Left lobe of liver (tissue), 2 donors: Measurements from ENCODE around the gene FAM163B. TPM values are rescaled to one million over a fixed set of nuclear protein-coding genes. Genes with fewer than 3 reads are reported as not detected.
"Not testable (repeated sequence)": the region's sequence is repeated elsewhere in the genome, so short reads cannot be mapped to it uniquely, and the experiment has no call there.

ENCODE experiments used
- ATAC-seq: fragments of 200-7000 bp; cut with Tn5 transposase; one replicate; pipeline ENCODE4 v1.9.1; 2020; ENCODE audit warnings: mild to moderate bottlenecking, moderate library complexity
- DNase-seq: peaks from one replicate; pipeline ENCODE4 v3.0.0-alpha.2; 2020; ENCODE audit warnings: low spot score
- total RNA-seq: library from RNA; stranded (reverse); gene quantifications from one replicate; pipeline ENCODE4 v1.2.1, GENCODE V29; 2021
- donor health status: DM: no; HTN: no; CAD: no; lungs with moderate emphysema.
- donor health status: DM: no; HTN: yes; CAD: no.

Gene FAM163B
- total RNA-seq, 1 donor from 2014 or later, result 2.8 TPM

GRCh38 chr9:133640160-133640559 is 31.0 kb upstream of the FAM163B start:
- no peak for ATAC-seq
- DNase-seq, result no peak

DNA sequence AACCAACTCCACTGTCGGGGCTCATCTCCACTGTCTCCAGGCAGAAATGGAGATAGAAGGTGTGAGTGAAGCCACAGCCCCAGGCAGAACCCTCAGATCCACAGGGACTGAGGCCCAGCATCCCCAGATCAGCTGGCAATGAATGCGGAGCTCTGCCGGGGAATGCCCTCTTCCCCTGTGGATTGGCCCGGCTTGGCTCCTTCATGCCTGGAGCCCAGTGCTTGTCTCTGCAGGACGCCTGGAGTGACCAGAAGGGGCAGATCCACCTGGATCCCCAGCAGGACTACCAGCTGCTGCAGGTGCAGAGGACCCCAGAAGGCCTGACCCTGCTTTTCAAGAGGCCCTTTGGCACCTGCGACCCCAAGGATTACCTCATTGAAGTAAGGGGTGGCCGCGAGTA is 30.4 kb upstream of the FAM163B start:
- no peak for DNase-seq

DNA sequence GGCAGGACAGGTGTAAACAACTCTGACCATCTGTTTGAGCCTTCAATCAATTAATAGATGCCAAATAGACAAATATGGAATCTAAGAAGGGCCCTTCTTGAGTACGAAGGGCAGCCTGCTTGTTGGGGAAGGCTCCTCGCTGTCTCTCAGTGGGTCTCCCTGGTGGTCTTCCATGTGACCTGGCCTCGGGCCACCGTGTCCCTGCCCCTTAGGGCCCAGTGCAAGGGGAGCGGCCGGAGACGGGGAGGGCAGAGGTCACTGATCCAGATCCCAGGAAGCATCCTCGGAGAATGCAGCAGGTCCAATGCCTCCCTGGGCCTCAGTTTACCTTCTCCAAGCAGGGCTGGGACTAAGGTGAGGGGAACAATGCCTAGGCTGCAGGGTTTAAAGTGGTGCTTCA is 29.5 kb upstream of the FAM163B start:
- ATAC-seq, result no peak
- DNase-seq, result no peak

More for the DNA sequence above, 30.4 kb upstream of the FAM163B start:
- no peak for ATAC-seq

GRCh38 chr9:133638076-133638475 is 28.9 kb upstream of the FAM163B start:
- no peak for ATAC-seq
- DNase-seq, result no peak

GRCh38 chr9:133637451-133638055 is 28.4 kb upstream of the FAM163B start:
- DNase-seq (no peak), ATAC-seq (no peak)

GRCh38 chr9:133636902-133637301 is 27.7 kb upstream of the FAM163B start:
- DNase-seq (no peak), ATAC-seq (no peak)

DNA sequence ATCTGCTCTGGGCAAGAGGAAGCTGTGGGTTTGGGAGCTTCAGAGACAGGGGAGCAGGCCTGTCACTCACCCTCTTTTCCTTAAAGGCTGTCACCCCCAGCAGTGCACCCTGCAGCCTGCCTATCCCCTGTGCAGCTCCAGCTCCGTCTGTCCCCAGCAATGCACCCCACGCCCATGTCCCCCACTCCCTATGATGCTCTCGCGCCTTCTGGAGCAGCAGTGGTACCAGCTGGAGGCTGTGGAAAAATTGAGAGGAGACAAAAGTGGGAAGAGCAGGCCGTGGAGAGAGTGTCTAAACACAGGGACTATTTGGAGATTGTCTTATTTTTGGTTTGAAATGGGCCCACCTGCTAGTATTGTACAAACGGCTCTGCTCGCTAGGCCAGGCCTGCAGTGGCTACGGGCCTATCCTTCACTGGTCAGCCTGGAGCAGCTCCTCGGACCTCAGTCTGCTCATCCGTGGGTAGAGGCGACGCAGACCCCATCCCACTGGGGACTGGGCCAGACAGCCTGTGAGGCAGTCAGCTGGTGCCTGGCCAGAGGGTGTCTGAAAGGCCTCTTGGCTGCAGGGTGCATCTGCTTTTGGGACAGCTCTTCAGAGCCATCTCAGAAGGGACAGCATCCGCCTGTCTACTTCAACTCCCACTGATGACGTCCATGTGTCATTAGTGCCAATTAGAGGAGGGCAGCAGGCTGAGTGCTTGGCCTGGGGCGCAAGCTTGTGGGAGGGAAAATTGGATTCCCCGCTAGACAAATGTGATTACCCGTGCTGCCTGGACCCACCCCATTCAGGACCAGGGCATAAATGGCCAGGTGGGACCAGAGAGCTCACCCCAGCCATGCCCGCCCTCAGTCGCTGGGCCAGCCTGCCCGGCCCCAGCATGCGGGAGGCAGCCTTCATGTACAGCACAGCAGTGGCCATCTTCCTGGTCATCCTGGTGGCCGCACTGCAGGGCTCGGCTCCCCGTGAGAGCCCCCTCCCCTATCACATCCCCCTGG is 26.6 kb upstream of the FAM163B start, which contains the start of gene DBH:
DBH (plus strand) TSS at position 831 of the 999 bp plus-strand sequence; CDS start at position 840, 9 bp downstream.
- no peak for DNase-seq
- ATAC-seq, result no peak

GRCh38 chr9:133635098-133635497 is 25.9 kb upstream of the FAM163B start:
- ATAC-seq, result peak; percentile 17
- no peak for DNase-seq

DNA sequence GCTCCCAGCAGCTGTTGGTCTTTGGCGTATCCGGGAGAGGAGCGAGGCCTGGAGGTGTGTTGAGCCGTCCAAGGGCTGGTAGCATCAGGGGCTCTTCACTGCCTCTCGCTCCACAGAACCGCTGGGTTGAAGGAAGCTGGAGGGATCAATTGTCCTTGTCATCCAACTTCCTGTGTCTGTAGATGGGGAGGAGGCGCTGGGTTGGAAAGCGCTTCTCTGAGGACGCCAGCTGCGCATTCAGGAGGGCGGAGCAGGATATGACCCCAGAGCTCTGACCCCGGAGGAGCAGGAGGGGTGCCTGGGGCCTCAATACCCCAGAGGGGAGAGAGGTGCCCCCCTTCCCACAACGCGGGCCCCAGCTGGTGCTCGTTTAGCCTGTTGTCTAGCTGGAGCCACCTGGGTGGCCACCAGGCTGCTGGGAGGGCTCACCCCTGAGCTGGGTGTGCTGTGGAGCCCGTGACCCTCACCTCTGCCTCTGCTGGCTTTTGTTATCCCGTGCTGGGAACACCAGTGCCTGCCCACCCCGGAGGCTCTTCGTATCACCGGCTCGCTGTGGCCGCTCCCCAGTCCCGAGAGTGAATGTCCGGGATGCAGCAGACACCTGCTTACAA is 25.0 kb upstream of the FAM163B start:
- ATAC-seq, result peak; percentile 31

GRCh38 chr9:133633681-133634080 is 24.5 kb upstream of the FAM163B start:
- ATAC-seq (no peak), DNase-seq (no peak)

More for the DNA sequence above, 25.0 kb upstream of the FAM163B start:
- DNase-seq, result no peak

DNA sequence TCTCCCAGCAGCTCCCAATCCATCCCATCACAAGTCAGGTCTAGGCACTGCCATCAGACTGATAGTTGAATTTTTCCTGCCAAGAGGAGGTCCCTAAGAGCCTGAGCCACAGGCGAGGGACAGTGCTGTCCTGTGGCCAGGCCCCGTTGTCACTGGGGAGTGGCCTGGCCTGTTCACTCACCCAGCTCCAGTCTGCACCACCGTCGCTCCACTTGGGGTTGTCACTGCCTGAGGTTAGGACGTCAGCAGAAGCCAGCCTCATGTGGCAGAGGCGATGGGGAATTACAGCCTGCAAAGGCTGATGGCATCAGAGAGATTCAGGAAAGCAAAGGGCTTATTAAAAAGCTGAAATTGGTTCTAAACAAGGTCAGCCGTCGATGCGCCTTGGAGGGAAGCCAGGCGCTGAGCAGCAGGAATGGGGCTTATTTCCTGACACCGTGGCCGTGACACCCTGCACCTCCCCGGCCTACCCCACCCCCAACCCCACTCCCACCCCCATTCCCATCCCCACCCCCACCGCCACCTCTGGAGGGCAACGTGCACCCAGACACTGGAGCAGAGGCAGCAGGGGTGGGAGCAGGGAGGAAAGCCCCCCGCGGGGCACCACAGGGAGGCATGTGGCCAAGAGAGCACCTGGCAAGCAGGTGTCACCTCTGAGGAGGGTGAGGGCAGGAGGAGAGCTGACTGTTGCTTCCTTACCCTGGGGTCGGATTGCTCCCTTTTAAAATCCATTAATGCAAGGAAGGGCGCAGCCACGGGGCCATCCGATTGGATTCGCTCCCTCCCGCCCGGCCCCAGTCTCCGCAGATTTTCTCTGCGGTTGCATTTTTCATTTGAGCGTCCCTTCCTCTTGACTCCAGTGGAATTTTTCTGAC is 23.9 kb upstream of the FAM163B start:
- no peak for DNase-seq
- ATAC-seq, result no peak

GRCh38 chr9:133631111-133631510 is 21.9 kb upstream of the FAM163B start:
- ATAC-seq (no peak), DNase-seq (no peak)

GRCh38 chr9:133629221-133630110 is 20.3 kb upstream of the FAM163B start:
- DNase-seq, result no peak
- ATAC-seq, result no peak

DNA sequence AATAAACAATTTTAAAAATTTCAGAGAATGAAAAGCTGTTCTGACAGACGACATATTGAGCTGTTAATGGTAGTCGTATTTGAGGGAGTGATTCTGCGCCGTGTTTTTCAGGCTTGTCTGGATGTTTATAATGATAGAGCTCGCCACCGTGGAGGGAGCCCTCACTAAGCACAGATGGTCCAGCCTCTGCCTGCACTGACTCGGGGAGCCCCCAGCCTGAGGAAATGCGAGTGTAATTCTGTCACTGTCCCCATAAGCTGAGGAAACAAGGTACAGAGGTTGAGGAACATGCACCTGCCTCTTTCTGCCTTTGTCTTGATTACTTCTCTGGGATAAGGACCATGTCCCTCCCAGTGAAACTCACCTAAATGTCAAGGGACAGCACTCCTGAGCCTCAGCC is 19.6 kb upstream of the FAM163B start:
- ATAC-seq (no peak), DNase-seq (no peak)

- DNase-seq, result no peak
- ATAC-seq, result no peak
Measured at GRCh38 chr9:133627341-133627740, 18.2 kb upstream of the FAM163B start.

DNA sequence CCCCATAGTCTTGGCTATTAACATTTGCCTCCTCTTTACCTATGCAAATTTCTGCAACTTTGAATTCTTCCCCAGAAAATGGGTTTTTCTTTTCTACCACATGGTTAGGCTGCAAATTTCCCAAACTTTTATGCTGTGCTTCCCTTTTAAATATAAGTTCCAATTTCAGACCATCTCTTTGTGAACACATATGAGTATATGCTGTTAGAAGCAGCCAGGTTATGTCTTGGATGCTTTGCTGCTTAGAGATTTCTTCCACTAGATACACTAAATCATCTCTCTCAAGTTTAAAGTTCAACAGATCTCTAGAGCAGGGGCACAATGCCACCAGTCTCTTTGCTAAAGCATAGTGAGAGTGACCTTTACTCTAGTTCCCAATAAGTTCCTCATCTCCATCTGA is 16.8 kb upstream of the FAM163B start:
- not testable (repeated sequence) for ATAC-seq, DNase-seq

GRCh38 chr9:133622555-133622954 is 13.4 kb upstream of the FAM163B start:
- no peak for DNase-seq
- ATAC-seq, result no peak

DNA sequence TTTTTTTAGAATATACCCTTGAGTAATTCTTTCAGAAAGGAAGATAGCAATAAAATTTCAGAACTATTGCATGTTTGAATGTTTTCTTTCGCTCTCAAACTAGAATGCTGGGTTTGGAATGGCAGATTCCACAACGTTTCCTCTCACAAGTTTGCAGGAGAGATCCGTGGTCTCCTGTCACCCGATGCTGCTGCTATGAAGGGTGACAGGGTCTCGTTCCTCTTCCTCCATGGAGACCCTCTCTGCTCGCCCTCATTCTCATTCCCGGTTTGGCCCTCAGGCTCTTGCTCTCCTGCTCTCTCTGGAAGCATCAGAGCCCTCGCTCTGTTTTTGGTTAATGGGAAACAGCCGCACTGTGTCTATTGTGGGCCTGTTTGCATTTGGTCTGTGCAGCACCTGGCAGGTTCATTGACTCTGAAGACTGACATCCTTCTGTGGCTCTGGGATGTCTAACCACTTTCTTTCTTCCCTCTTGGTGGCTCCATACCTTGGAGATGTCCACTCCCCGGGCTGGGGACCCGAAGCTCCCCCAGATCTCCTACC is 12.6 kb upstream of the FAM163B start:
- ATAC-seq, result no peak
- DNase-seq, result no peak

DNA sequence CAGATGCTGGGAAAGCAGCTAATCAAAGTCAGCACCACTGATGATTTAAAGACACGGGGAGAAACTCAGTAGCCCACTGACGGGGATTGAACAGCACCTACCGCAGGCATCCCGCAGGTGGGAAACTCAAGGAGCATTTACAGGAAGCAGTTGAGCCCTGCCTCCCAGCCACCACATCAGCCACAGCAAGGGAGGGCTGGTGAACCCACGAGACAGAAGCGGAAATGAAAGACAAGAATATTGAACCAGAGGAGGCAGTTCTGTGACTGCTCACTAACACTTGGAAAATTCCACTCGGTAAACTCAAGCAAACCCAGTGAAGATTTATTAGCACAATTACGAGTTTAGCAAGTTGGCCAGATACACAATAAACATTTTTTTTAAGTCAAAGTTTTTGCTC is 10.6 kb upstream of the FAM163B start:
- ATAC-seq, result peak; percentile 30
- DNase-seq, result no peak
